Uterus (tissue), 2 donors: ENCODE measurements around the gene SH3PXD2A.

Source experiments
- CTCF ChIP-seq, 4 experiments: fragments of 200-600 bp in 2 of 4; fragments of 450-650 bp in 2 of 4; sonication (generic) in 2 of 4; IDR thresholded peaks; one replicate each; pipeline ENCODE4 v1.5.1; 2016 to 2019; ENCODE audit warnings: antibody characterized with exemption in 4 of 4, mild to moderate bottlenecking in 2 of 4, moderate library complexity in 1 of 4
- POLR2A ChIP-seq, 2 donors: fragments of 450-650 bp; IDR thresholded peaks; one replicate each; pipeline ENCODE4 v1.6.1; 2016; ENCODE audit warnings: antibody characterized with exemption in 2 of 2, mild to moderate bottlenecking in 1 of 2, moderate library complexity in 1 of 2

- no peak for TF ChIP-seq CTCF (IDR thresholded peaks at IDR 0.05)
- no peak for TF ChIP-seq POLR2A (IDR thresholded peaks at IDR 0.05)
These were observed 275.4 kb downstream of the SH3PXD2A start for GRCh38 chr10:103580011-103580410.
